Smooth muscle cell of the brain vasculature (primary cell): ENCODE measurements around the gene MUS81.
A peak's percentile ranks its signal among the peaks of the same experiment; 100 is the strongest.
"Not testable (repeated sequence)": the region's sequence is repeated elsewhere in the genome, so short reads cannot be mapped to it uniquely, and the experiment has no call there.

ENCODE experiments used
- DNase-seq: peaks from one replicate; pipeline ENCODE4 v3.0.0-alpha.2; 2012; ENCODE audit warnings: low read depth, low spot score

Gene MUS81

DNA sequence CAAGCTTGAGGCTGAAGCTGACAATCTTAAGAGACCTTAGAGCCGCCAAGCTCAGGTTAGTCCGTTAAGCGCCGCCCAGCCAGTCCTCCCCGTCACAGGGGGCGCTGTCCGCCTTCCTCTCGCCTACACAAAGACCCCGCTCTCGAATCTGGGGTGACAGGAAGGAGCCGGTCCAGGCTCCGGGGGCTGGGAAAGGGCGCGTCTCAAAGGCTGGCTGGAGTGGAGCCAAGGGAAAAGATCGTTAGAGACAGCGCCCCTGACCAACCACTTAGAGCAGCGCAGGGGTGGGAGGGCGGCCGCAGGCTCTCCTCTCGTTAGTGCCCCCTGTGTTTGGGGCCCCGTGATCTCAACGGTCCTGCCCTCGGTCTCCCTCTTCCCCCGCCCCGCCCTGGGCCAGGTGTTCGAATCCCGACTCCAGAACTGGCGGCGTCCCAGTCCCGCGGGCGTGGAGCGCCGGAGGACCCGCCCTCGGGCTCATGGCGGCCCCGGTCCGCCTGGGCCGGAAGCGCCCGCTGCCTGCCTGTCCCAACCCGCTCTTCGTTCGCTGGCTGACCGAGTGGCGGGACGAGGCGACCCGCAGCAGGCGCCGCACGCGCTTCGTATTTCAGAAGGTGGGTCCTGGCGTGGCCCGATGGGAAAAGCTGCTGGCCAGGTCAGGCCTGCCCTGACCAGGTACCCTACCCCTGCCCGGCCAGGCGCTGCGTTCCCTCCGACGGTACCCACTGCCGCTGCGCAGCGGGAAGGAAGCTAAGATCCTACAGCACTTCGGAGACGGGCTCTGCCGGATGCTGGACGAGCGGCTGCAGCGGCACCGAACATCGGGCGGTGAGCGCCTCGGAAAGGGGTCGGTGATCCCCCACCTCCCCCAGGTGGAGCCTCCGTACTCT is at the start of gene MUS81:
Gene MUS81, plus strand, starts transcription at position 156 of the 887 bp plus-strand sequence. Its CDS starts 321 bp downstream, at position 477.
- peak; percentile 96 for DNase-seq

GRCh38 chr11:65811764-65812475 is 48.3 kb upstream of the MUS81 start:
- DNase-seq: no peak

GRCh38 chr11:65814131-65814985 is 45.9 kb upstream of the MUS81 start:
- no peak for DNase-seq

- no peak for DNase-seq
These were observed 45.2 kb upstream of the MUS81 start for GRCh38 chr11:65814986-65815565.

GRCh38 chr11:65816696-65817095 is 43.5 kb upstream of the MUS81 start:
- no peak for DNase-seq

DNA sequence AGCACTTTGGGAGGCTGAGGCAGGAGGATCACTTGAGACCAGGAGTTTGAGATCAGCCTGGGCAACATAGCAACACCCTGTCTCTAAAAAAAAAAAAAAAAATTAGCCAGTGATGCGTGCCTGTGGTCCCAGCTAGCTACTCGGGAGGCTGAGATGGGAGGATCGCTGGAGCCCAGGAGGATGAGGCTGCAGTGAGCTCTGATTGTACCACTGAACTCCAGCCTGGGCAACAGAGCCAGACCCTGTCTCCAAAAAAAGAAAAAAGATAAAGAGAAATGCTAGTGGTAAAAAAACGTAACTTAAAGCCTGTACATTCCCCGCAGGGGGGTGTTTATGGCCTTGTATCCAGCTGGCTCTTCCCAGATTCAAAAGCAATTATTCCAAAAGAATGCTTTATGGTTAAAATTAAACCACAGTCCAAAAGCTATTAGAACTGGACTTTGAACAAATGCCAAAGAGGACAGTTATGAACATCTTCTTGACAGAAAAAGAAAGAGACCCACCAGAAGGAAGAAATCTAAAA is 42.9 kb upstream of the MUS81 start:
- no peak for DNase-seq

GRCh38 chr11:65817835-65818680 is 42.2 kb upstream of the MUS81 start:
- peak; percentile 77 for DNase-seq

GRCh38 chr11:65821107-65821506 is 39.1 kb upstream of the MUS81 start:
- no peak for DNase-seq

DNA sequence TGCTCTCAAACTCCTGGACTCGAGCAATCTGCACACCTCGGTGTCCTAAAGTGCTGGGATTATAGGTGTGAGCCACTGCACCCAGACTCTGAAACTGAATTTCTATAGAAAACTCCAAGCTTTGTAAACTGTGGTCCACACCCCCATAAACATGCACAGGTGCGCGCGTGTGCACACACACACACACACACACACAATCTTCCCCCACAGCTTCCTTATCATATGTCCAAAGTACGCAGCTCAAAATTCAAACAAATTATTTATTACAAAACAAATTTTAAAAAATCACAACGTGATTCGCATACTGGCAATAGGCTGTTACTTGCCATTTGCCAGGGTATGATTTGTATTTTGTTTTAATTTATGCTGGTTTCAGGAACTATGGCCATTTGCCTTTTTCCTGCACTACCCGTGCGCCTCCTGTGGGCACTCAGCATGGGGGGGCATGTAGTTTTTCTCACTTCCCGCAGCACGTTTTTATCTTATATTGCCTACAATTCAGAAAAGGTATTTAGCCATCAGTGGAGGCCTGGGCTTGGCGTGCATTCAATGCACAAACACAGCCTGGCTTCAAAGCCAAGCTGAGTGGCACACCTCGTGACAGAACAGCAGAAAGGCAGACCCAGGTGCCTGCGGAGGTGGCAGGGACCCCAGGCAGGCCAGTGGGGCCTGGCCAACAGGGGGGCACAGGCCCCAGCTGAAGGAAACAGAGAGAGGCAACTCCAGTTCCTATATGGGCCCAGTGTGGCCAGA is 37.3 kb upstream of the MUS81 start:
- no peak for DNase-seq

- no peak for DNase-seq
These were observed 33.1 kb upstream of the MUS81 start for GRCh38 chr11:65826984-65827735.

DNA sequence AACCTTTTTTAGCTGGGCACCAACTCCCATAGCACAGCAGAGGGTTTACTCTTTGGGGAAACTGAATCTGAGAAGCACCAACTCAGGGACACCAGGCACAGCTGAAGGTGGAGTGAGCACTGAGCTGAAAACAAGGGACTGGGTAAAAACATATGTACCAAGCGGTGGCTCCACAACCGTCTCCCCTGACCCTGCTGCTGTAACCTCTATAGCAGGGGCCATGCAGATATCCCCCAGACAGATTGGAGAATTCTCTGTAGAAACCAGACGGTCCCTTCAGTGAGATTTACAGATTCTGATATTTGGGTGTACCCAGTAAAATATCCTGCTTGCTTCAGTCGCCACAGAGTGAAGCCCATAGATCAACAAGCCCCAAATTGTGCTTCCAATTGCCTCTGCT is 30.8 kb upstream of the MUS81 start:
- no peak for DNase-seq

- DNase-seq: not testable (repeated sequence)
These were observed 28.0 kb upstream of the MUS81 start for GRCh38 chr11:65832231-65832630.

- DNase-seq: peak; percentile 81
These were observed 26.8 kb upstream of the MUS81 start, which contains the start of gene SNX32 for GRCh38 chr11:65833297-65834030. Gene SNX32 (plus strand): TSS chr11:65833963. CDS start chr11:65834066, 103 bp downstream.

DNA sequence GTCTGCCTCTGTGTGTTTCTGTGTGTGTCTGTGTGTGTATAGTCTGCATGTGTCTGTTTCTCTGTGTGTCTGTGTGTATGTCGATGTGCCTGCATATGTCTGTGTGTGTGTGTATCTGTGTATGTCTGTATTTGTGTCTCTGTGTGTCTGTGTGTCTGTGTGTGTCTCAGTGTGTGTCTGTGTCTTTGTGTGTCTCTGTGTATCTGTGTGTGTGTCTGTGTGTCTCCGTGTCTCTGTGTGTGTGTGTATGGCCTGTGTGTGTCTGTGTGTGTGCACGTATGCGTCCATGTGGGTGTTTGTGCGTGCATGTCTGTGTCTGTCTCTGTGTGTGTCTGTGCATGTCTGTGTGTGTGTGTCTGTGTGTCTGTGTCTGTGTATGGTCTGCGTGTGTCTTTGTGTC is 26.0 kb upstream of the MUS81 start:
- DNase-seq: no peak

- no peak for DNase-seq
These were observed 18.1 kb upstream of the MUS81 start for GRCh38 chr11:65842144-65842543.

DNA sequence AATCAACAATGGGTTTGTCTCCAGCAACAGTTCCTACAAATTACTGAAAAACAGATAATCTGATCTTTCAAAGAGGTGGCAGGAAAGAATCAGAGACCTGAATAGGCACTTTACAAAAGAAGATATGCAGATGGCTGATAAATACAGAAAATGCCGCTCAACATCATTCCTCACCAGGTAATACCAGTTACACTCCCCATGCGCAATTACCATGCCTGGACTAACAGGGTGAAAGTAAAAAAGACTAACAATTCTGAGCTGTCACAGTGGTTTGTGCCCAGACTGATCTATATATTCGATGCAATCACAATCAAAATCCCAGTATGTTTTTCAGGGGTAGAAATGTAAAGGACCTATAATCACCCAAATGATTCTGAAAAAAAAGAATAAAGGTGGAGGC is 16.4 kb upstream of the MUS81 start:
- no peak for DNase-seq

GRCh38 chr11:65844231-65844872 is 15.9 kb upstream of the MUS81 start:
- DNase-seq: no peak

DNA sequence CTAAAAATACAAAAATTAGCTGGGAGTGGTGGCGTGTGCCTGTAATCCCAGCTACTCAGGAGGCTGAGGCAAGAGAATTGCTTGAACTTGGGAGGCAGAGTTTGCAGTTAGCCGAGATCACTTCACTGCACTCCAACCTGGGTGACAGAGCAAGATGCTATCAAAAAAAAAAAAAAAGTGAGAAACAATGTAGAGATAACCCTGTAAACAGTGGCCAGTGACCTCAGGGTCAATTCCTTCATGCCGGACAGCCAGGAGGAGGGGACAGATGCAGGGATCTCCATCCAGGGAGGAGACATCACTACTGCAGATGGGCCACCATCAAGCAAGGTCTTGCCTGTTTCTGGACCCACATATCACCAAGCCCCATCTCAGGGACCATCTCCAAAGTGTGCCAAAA is 12.5 kb upstream of the MUS81 start:
- DNase-seq: no peak
